ENCODE measurements around the gene F12. TPM values are rescaled to one million over a fixed set of nuclear protein-coding genes. Genes with fewer than 3 reads are reported as not detected.
A peak's percentile ranks its signal among the peaks of the same experiment; 100 is the strongest.

F12 gene
- 1 to 10 TPM in 1 of 4 donors, under 1 TPM in 2, not detected in 1; 0.36 to 1.2 (median 0.95) TPM for total RNA-seq

DNA sequence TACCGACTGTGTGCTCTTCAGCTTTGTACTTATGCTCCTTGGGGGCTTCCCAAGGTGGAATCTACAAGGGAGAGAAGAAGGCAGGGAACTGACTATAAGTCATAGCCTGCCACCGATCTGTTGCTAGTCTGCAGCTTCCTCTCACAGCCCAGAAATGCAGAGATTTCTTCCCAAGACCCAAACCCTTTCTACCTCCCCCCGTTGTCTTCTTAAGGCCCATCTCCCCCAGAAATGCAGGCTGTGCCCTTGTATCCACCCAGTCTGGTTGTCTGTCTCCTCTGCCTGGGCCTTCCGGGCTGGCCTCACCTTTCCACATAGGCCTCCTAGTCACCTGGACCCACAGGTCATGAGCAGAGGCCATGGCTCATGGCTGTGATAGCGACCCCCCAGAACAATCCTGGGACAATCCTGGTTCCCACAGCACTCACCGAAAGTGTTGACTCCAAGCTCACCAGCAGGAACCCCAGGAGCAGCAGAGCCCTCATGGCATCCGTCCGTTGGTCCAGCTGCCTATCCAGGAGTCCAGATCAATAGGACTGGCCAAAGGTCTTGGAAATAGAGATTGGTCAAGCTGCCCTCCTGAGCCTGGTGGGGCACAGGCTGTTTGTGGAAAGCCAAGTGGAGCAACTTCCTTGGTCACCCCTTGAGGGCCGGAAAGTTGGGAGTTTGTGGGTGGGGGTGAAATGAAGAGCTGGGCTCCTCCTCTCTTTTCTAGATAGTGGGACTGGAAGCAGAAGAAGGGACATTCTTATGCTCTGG, at the start of gene F12:
Gene F12 (minus strand): TSS at position 522 of the 759 bp plus-strand sequence. CDS start 37 bp downstream, at position 485.
- Histone ChIP-seq H3K36me3 (no peaks in the 10 kb centered on the region), H3K9me3 (no peaks in the 10 kb centered on the region), H3K4me3 (no peak within 1 kb of the TSS), H3K27me3 (peaks cover 3 to 6% (median 4%) of the 10 kb centered on the region in 3 donors), H3K27ac (no peak within 1 kb of the TSS), H3K4me1 (peaks cover 3 to 5% of the 10 kb centered on the region in 2 donors)
- TF ChIP-seq POLR2A (IDR thresholded peaks at IDR 0.05) = no peak
- TF ChIP-seq, protein P1, sequence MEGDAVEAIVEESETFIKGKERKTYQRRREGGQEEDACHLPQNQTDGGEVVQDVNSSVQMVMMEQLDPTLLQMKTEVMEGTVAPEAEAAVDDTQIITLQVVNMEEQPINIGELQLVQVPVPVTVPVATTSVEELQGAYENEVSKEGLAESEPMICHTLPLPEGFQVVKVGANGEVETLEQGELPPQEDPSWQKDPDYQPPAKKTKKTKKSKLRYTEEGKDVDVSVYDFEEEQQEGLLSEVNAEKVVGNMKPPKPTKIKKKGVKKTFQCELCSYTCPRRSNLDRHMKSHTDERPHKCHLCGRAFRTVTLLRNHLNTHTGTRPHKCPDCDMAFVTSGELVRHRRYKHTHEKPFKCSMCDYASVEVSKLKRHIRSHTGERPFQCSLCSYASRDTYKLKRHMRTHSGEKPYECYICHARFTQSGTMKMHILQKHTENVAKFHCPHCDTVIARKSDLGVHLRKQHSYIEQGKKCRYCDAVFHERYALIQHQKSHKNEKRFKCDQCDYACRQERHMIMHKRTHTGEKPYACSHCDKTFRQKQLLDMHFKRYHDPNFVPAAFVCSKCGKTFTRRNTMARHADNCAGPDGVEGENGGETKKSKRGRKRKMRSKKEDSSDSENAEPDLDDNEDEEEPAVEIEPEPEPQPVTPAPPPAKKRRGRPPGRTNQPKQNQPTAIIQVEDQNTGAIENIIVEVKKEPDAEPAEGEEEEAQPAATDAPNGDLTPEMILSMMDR (IDR thresholded peaks at IDR 0.05 in 4 of 5, conservative IDR thresholded peaks at IDR 0.05 in 1 of 5) = no peak
- DNase-seq (no peak), ATAC-seq (no peak)
- intact Hi-C loops (cut with DNase I; ENCODE audit: low total_unique reads) (no loop called here), in situ Hi-C loops (cut with MboI; ENCODE audit: low sequenced_read_pairs in 4 of 4) (loop anchor here in 2 of 4 donors (10.0 kb wide), 2 partner anchors 46 to 96 kb away; partner anchors contain the start of gene DOK3 (in 1 of the 2))

DNA sequence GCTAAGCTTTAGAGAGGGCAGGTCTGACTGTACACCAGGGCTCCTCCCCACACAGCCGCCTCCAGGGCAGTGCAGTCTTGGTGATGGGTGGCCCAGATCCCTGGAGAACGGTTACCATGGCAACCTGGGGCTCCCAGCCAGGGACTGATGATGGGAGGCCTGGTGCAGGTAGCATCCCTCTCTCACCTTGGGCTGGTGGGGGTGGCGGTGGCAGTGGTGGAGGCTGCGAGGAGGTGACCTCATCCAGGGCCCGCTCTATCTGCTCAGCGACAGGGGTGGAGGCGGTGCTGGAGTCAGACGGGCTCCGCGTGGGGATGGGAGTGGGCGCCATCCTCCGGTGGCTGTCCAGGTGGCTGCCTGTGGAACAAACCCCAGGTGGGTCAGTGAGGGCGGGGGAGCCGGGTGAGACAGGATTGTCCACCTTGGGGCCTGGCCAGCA, 49.6 kb upstream of the F12 start:
- no peak overlapping the region for H3K27ac ChIP-seq
- no peak overlapping the region for H3K4me3 ChIP-seq
- TF ChIP-seq, protein P1 (IDR thresholded peaks at IDR 0.05 in 4 of 5, conservative IDR thresholded peaks at IDR 0.05 in 1 of 5) = no peak
- TF ChIP-seq POLR2A (IDR thresholded peaks at IDR 0.05) = no peak
- H3K27me3 ChIP-seq = no peaks in the 10 kb centered on the region
- no peaks in the 10 kb centered on the region for H3K36me3 ChIP-seq
- in situ Hi-C loops (cut with MboI; ENCODE audit: low sequenced_read_pairs in 4 of 4) = loop anchor here in 1 of 4 donors (10.0 kb wide), 1 partner anchor 54 kb away; the partner anchor contains the start of genes F12 and PFN3
- ATAC-seq (no peak), DNase-seq (no peak)
- H3K4me1 ChIP-seq = peaks cover 6 to 23% of the 10 kb centered on the region in 2 donors
- H3K9me3 ChIP-seq = no peaks in the 10 kb centered on the region
- intact Hi-C loops (cut with DNase I; ENCODE audit: low total_unique reads) = loop anchor here (5.0 to 10.0 kb wide), 2 partner anchors 147 to 344 kb away; partner anchors contain the start of gene MXD3

DNA sequence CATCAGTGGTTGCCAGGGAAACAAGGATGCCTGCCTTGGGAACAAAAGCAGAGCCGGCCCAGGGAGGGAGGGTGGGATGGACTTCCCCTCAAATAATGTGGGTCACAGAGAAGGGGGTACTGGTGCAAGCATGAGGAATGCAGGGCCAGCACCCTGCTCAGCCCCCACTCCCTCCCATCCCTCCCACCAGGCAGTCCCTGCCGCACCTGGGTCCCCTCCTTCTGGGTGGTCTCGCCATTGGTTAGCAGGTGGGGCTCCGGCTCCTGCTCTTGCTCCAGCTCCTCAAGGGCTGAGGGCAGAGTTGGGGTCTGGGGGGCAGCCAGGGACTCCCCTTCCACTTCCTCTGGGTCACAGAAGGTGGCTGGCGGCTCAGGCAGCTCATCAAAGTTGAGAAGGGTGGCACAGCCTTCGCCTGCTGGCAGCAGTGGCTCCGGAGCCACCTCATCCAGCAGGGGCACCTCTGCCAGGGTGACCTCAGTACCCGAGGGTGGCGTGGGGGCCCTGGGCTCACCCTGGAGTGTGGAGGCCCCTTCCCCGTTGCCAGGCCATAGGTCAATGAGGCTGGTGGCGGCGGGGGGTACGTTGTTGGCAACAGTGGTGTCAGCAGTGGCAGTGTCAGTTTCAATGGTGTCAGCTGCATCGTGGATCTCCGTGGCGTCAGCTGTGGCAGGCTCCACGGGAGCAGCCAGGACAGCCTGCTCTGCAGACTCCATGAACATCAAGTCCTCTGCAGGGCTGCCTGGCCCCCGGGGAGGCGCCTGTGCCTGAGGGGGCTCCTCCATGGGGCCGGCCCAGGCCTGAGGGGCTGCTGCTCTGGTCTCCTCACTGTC, 48.7 kb upstream of the F12 start:
- TF ChIP-seq POLR2A (IDR thresholded peaks at IDR 0.05) = no peak
- TF ChIP-seq, protein P1 (IDR thresholded peaks at IDR 0.05 in 4 of 5, conservative IDR thresholded peaks at IDR 0.05 in 1 of 5) = no peak
- Histone ChIP-seq H3K9me3 (no peaks in the 10 kb centered on the region), H3K36me3 (no peaks in the 10 kb centered on the region), H3K27me3 (peaks cover 0 to 3% (median 2%) of the 10 kb centered on the region in 3 donors), H3K4me3 (no peak overlapping the region), H3K4me1 (peaks cover 9 to 25% of the 10 kb centered on the region in 2 donors), H3K27ac (no peak overlapping the region)
- ATAC-seq = no peak
- in situ Hi-C loops (cut with MboI; ENCODE audit: low sequenced_read_pairs in 4 of 4) = loop anchor here in 1 of 4 donors (10.0 kb wide), 1 partner anchor 53 kb away; the partner anchor contains the start of genes F12 and PFN3
- no peak for DNase-seq
- intact Hi-C loops (cut with DNase I; ENCODE audit: low total_unique reads) = loop anchor here (2.0 to 10.0 kb wide), 3 partner anchors 21 to 343 kb away; partner anchors contain the start of gene MXD3

DNA sequence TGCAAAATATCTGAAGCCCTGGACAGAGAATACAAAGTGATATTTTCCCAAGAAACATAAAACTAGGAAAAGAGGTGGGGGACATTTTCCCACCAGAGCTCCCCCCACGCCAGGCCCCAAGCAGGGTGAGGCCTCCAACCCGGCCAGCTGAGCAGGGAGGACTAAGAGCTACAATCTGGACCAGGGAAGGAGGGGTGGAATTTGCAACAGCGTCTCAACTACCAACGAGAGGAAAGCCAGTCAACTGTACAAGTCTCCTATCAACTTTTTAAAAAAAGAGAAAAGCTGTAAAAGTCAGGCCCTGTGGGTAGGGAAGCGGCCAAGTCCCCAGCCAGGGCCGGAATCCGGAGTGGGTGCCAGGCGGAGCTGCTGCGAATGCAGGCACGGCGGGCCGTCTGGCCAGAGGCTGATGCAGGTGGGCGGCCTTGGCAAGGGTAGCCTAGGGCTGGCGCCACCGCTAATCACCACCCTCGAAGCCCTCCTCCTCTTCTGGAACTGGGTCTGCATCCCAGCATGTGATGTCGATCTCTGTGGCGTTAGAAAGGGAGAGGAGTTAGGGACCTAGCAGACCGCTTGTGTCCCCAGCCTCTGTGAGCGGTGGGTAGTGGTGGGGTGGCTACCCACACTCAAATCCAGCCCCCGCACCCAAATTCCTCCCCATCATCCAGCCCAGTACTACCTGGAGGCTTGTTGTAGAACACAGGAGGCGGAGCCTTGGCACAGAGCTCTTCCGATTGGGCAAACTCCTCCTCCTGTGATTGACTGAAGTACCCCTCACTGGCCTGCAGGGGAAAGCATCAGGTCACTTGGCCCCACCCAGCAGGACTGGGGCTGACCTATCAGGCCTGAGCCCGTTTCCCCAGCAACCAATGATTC, 47.9 kb upstream of the F12 start:
- Histone ChIP-seq H3K4me3 (no peak overlapping the region), H3K27ac (peak overlapping the region; percentile 2 to 78 (median 30)), H3K36me3 (no peaks in the 10 kb centered on the region), H3K4me1 (peaks cover 9 to 25% of the 10 kb centered on the region in 2 donors), H3K9me3 (no peaks in the 10 kb centered on the region), H3K27me3 (peaks cover 0 to 5% (median 2%) of the 10 kb centered on the region in 3 donors)
- peak; percentile 50 to 80 for DNase-seq
- ATAC-seq = peak; percentile 29 to 31
- TF ChIP-seq, protein P1 (IDR thresholded peaks at IDR 0.05 in 4 of 5, conservative IDR thresholded peaks at IDR 0.05 in 1 of 5) = peak; percentile 46 to 70 (median 64)
- TF ChIP-seq POLR2A (IDR thresholded peaks at IDR 0.05) = no peak
- in situ Hi-C loops (cut with MboI; ENCODE audit: low sequenced_read_pairs in 4 of 4) (loop anchor here in 1 of 4 donors (10.0 kb wide), 1 partner anchor 52 kb away; the partner anchor contains the start of genes F12 and PFN3), intact Hi-C loops (cut with DNase I; ENCODE audit: low total_unique reads) (loop anchor here (2.0 to 10.0 kb wide), 3 partner anchors 22 to 342 kb away; partner anchors contain the start of gene MXD3)

Measured in gastrocnemius medialis (tissue), 4 donors.